ENCODE data around the gene SLC45A3. TPM values are rescaled to one million over a fixed set of nuclear protein-coding genes. Genes with fewer than 3 reads are reported as not detected.
A peak's percentile ranks its signal among the peaks of the same experiment; 100 is the strongest.

Gene SLC45A3
- total and polyA plus RNA-seq, 3 experiments from 2014 or later, result 0.29 to 0.33 TPM; not detected in 1

- H3K36me3 ChIP-seq (ENCODE audit: insufficient read depth, low read length), result no peaks in the 10 kb centered on the region
- no peaks in the 10 kb centered on the region for H3K27me3 ChIP-seq (ENCODE audit: insufficient read depth, low read length, poor library complexity, severe bottlenecking)
- no peaks in the 10 kb centered on the region for H3K9me3 ChIP-seq (ENCODE audit: low read length)
- Mint-ChIP-seq H3K9me3 (no peaks in the 10 kb centered on the region), H3K4me1 (peaks cover 11 to 17% (median 15%) of the 10 kb centered on the region in 3 donors), H3K36me3 (no peaks in the 10 kb centered on the region), H3K4me3 (peak overlapping the region in 4 of 7 donors; percentile 55 to 87 (median 76)), H3K27ac (no peak overlapping the region), H3K27me3 (peaks cover 9 to 15% of the 10 kb centered on the region in 2 donors)
- no peak overlapping the region for H3K4me3 ChIP-seq (ENCODE audit: low read length)
- H3K27ac ChIP-seq (ENCODE audit: low read depth, low read length), result no peak overlapping the region
- CTCF ChIA-PET, result interaction anchor here (1.4 to 4.4 kb wide), 2 partner anchors 23 to 90 kb away, joined by 4 to 30 read pairs; no protein-coding TSS in a partner anchor
- POLR2A ChIA-PET, result no interaction called here
- peaks cover 9% of the 10 kb centered on the region for H3K4me1 ChIP-seq (ENCODE audit: insufficient read depth, low read length)
- DNase-seq, result no peak
Observed at GRCh38 chr1:205681364-205681763, 1.1 kb upstream of the SLC45A3 start.

- DNase-seq, result no peak
- H3K27ac ChIP-seq (ENCODE audit: low read depth, low read length), result peak overlapping the region; percentile 72
- H3K4me3 ChIP-seq (ENCODE audit: low read length), result no peak overlapping the region
- Mint-ChIP-seq H3K4me1 (peaks cover 11 to 17% (median 15%) of the 10 kb centered on the region in 3 donors), H3K9me3 (no peaks in the 10 kb centered on the region), H3K36me3 (no peaks in the 10 kb centered on the region), H3K27ac (peak overlapping the region in 1 of 8 donors; percentile 43), H3K27me3 (peaks cover 10 to 29% of the 10 kb centered on the region in 2 donors), H3K4me3 (peak overlapping the region in 4 of 7 donors; percentile 74 to 87 (median 80))
- no peaks in the 10 kb centered on the region for H3K36me3 ChIP-seq (ENCODE audit: insufficient read depth, low read length)
- no peaks in the 10 kb centered on the region for H3K27me3 ChIP-seq (ENCODE audit: insufficient read depth, low read length, poor library complexity, severe bottlenecking)
- peaks cover 9% of the 10 kb centered on the region for H3K4me1 ChIP-seq (ENCODE audit: insufficient read depth, low read length)
- ChIA-PET CTCF (interaction anchor here (1.2 to 4.4 kb wide), 3 partner anchors 20 to 299 kb away, joined by 3 to 30 read pairs (median 4); no protein-coding TSS in a partner anchor), POLR2A (interaction anchor here (0.5 kb wide), 1 partner anchor 35 kb away, joined by 3 read pairs; no protein-coding TSS in a partner anchor)
- no peaks in the 10 kb centered on the region for H3K9me3 ChIP-seq (ENCODE audit: low read length)
Observed at GRCh38 chr1:205678286-205679111, 1.8 kb downstream of the SLC45A3 start.

- peaks cover 11 to 19% (median 16%) of the 10 kb centered on the region in 3 donors for H3K4me1 Mint-ChIP-seq
- H3K9me3 Mint-ChIP-seq, result no peaks in the 10 kb centered on the region
- ChIA-PET CTCF (interaction anchor here (1.0 to 4.4 kb wide), 4 partner anchors 11 to 300 kb away, joined by 3 to 30 read pairs (median 4); no protein-coding TSS in a partner anchor), POLR2A (no interaction called here)
- H3K27ac Mint-ChIP-seq, result no peak overlapping the region
- Histone ChIP-seq H3K4me3 (ENCODE audit: low read length) (no peak overlapping the region), H3K27me3 (ENCODE audit: insufficient read depth, low read length, poor library complexity, severe bottlenecking) (no peaks in the 10 kb centered on the region), H3K4me1 (ENCODE audit: insufficient read depth, low read length) (peaks cover 9% of the 10 kb centered on the region), H3K9me3 (ENCODE audit: low read length) (no peaks in the 10 kb centered on the region), H3K27ac (ENCODE audit: low read depth, low read length) (no peak overlapping the region), H3K36me3 (ENCODE audit: insufficient read depth, low read length) (no peaks in the 10 kb centered on the region)
- no peaks in the 10 kb centered on the region for H3K36me3 Mint-ChIP-seq
- peaks cover 12 to 42% of the 10 kb centered on the region in 2 donors for H3K27me3 Mint-ChIP-seq
- H3K4me3 Mint-ChIP-seq, result peak overlapping the region in 1 of 7 donors; percentile 65
- no peak for DNase-seq
Observed at GRCh38 chr1:205677167-205677566, 3.1 kb downstream of the SLC45A3 start.

GRCh38 chr1:205676597-205676996 is 3.7 kb downstream of the SLC45A3 start:
- CTCF ChIA-PET, result interaction anchor here (1.4 kb wide), 1 partner anchor 84 kb away, joined by 3 read pairs; no protein-coding TSS in a partner anchor
- Histone ChIP-seq H3K27me3 (ENCODE audit: insufficient read depth, low read length, poor library complexity, severe bottlenecking) (no peaks in the 10 kb centered on the region), H3K36me3 (ENCODE audit: insufficient read depth, low read length) (no peaks in the 10 kb centered on the region), H3K9me3 (ENCODE audit: low read length) (no peaks in the 10 kb centered on the region), H3K4me1 (ENCODE audit: insufficient read depth, low read length) (peaks cover 9% of the 10 kb centered on the region), H3K4me3 (ENCODE audit: low read length) (no peak overlapping the region), H3K27ac (ENCODE audit: low read depth, low read length) (no peak overlapping the region)
- Mint-ChIP-seq H3K9me3 (no peaks in the 10 kb centered on the region), H3K27me3 (peaks cover 12 to 48% of the 10 kb centered on the region in 2 donors), H3K4me3 (no peak overlapping the region), H3K4me1 (peaks cover 11 to 25% (median 22%) of the 10 kb centered on the region in 3 donors), H3K36me3 (no peaks in the 10 kb centered on the region), H3K27ac (no peak overlapping the region)
- DNase-seq, result no peak
- POLR2A ChIA-PET, result no interaction called here

DNA sequence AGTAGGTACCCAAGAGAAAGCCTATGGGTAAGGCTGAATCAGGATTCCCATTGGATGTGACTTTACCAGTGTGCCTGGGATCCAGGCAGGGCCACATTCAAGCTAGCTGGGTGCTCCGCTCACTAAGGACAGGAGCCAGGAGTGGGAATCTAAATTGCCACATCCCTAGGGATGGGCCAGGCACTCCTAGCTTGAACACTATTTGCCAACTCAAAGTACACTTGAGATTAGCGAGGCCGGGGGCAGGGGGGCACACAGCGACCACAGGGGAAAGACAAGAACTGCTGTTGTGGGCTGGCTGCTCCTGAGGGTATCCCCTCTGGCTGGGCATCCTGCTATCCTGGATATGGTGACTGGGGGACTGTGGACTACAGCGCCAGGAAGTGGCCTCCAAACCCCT is 4.3 kb downstream of the SLC45A3 start:
- no peaks in the 10 kb centered on the region for H3K9me3 ChIP-seq (ENCODE audit: low read length)
- Mint-ChIP-seq H3K4me1 (peaks cover 10 to 25% (median 21%) of the 10 kb centered on the region in 3 donors), H3K4me3 (no peak overlapping the region), H3K27me3 (peaks cover 12 to 46% of the 10 kb centered on the region in 2 donors), H3K36me3 (no peaks in the 10 kb centered on the region), H3K27ac (no peak overlapping the region), H3K9me3 (no peaks in the 10 kb centered on the region)
- CTCF ChIA-PET, result interaction anchor here (1.0 kb wide), 1 partner anchor 18 kb away, joined by 3 read pairs; no protein-coding TSS in a partner anchor
- no peak for DNase-seq
- POLR2A ChIA-PET, result no interaction called here
- H3K27me3 ChIP-seq (ENCODE audit: insufficient read depth, low read length, poor library complexity, severe bottlenecking), result no peaks in the 10 kb centered on the region
- peaks cover 9% of the 10 kb centered on the region for H3K4me1 ChIP-seq (ENCODE audit: insufficient read depth, low read length)
- H3K27ac ChIP-seq (ENCODE audit: low read depth, low read length), result no peak overlapping the region
- no peaks in the 10 kb centered on the region for H3K36me3 ChIP-seq (ENCODE audit: insufficient read depth, low read length)
- no peak overlapping the region for H3K4me3 ChIP-seq (ENCODE audit: low read length)

DNA sequence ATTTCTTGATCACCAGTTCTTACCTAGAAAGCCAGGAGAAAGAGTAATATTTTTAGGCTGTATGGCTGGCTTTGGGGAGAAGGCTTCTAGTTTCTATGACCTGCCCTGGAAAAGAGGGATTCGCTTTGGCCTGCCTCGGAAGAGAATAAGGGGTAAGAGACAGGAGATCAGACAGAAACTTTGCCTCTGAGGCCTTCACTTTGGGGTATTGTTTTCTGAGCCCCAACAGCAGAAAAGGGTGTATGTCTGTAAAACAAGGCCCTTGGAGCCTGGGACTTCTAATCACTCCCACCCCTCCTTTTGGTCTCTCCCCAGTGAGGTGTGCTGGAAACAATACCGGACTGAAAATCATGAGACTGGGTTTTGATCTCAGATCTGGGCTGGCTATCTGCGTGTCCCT is 5.1 kb downstream of the SLC45A3 start:
- H3K4me1 Mint-ChIP-seq, result peaks cover 5 to 20% (median 16%) of the 10 kb centered on the region in 3 donors
- H3K27me3 Mint-ChIP-seq, result peaks cover 12 to 43% of the 10 kb centered on the region in 2 donors
- H3K27ac Mint-ChIP-seq, result no peak overlapping the region
- H3K36me3 Mint-ChIP-seq, result no peaks in the 10 kb centered on the region
- POLR2A ChIA-PET, result no interaction called here
- no peaks in the 10 kb centered on the region for H3K9me3 ChIP-seq (ENCODE audit: low read length)
- H3K9me3 Mint-ChIP-seq, result no peaks in the 10 kb centered on the region
- H3K27me3 ChIP-seq (ENCODE audit: insufficient read depth, low read length, poor library complexity, severe bottlenecking), result no peaks in the 10 kb centered on the region
- no peak overlapping the region for H3K4me3 ChIP-seq (ENCODE audit: low read length)
- H3K27ac ChIP-seq (ENCODE audit: low read depth, low read length), result no peak overlapping the region
- H3K36me3 ChIP-seq (ENCODE audit: insufficient read depth, low read length), result no peaks in the 10 kb centered on the region
- CTCF ChIA-PET, result interaction anchor here (1.0 kb wide), 1 partner anchor 17 kb away, joined by 3 read pairs; no protein-coding TSS in a partner anchor
- peaks cover 9% of the 10 kb centered on the region for H3K4me1 ChIP-seq (ENCODE audit: insufficient read depth, low read length)
- DNase-seq, result no peak
- no peak overlapping the region for H3K4me3 Mint-ChIP-seq

DNA sequence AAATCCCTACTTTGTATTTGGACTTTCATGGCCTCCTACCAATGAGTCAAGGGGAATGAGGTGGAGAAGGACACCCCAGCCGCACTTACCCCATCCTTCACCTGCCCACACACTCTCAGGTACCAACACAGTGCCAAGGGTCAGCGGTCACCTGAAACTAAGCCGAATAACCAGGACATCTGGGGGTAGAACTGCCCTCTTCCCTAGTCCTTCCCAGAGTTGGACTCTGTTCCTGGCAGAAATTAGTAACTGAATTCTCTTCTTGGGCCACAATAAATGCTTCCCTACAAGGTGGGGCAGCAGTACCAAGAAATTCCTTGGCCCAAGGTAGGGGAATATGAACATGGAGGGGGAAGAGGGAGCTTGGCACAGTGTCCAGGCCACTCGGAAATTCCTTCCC is 7.3 kb downstream of the SLC45A3 start:
- DNase-seq, result no peak
- no peaks in the 10 kb centered on the region for H3K27me3 ChIP-seq (ENCODE audit: insufficient read depth, low read length, poor library complexity, severe bottlenecking)
- Mint-ChIP-seq H3K4me3 (no peak overlapping the region), H3K36me3 (no peaks in the 10 kb centered on the region), H3K4me1 (peaks cover 1 to 10% (median 7%) of the 10 kb centered on the region in 3 donors), H3K9me3 (no peaks in the 10 kb centered on the region), H3K27me3 (peaks cover 20 to 62% of the 10 kb centered on the region in 2 donors), H3K27ac (no peak overlapping the region)
- H3K4me1 ChIP-seq (ENCODE audit: insufficient read depth, low read length), result no peaks in the 10 kb centered on the region
- no peak overlapping the region for H3K4me3 ChIP-seq (ENCODE audit: low read length)
- H3K27ac ChIP-seq (ENCODE audit: low read depth, low read length), result no peak overlapping the region
- H3K9me3 ChIP-seq (ENCODE audit: low read length), result no peaks in the 10 kb centered on the region
- no peaks in the 10 kb centered on the region for H3K36me3 ChIP-seq (ENCODE audit: insufficient read depth, low read length)
- ChIA-PET CTCF (interaction anchor here (0.9 to 2.0 kb wide), 2 partner anchors 14 to 37 kb away, joined by 3 to 10 read pairs; no protein-coding TSS in a partner anchor), POLR2A (no interaction called here)

GRCh38 chr1:205672395-205672889 is 7.9 kb downstream of the SLC45A3 start:
- H3K9me3 Mint-ChIP-seq, result no peaks in the 10 kb centered on the region
- H3K27me3 ChIP-seq (ENCODE audit: insufficient read depth, low read length, poor library complexity, severe bottlenecking), result no peaks in the 10 kb centered on the region
- no peak overlapping the region for H3K27ac Mint-ChIP-seq
- no peak overlapping the region for H3K4me3 ChIP-seq (ENCODE audit: low read length)
- H3K4me3 Mint-ChIP-seq, result peak overlapping the region in 1 of 7 donors; percentile 45
- ChIA-PET CTCF (interaction anchor here (0.9 to 2.0 kb wide), 2 partner anchors 13 to 38 kb away, joined by 3 to 10 read pairs; no protein-coding TSS in a partner anchor), POLR2A (no interaction called here)
- H3K27ac ChIP-seq (ENCODE audit: low read depth, low read length), result no peak overlapping the region
- no peaks in the 10 kb centered on the region for H3K9me3 ChIP-seq (ENCODE audit: low read length)
- peaks cover 22 to 62% of the 10 kb centered on the region in 2 donors for H3K27me3 Mint-ChIP-seq
- H3K36me3 ChIP-seq (ENCODE audit: insufficient read depth, low read length), result no peaks in the 10 kb centered on the region
- H3K36me3 Mint-ChIP-seq, result no peaks in the 10 kb centered on the region
- no peak for DNase-seq
- H3K4me1 Mint-ChIP-seq, result peaks cover 1 to 10% (median 7%) of the 10 kb centered on the region in 3 donors
- no peaks in the 10 kb centered on the region for H3K4me1 ChIP-seq (ENCODE audit: insufficient read depth, low read length)

Data from CD8-positive, alpha-beta memory T cell (primary cell).